HepG2 (cell line): ENCODE results near the gene DNAAF8. TPM values are rescaled to one million over a fixed set of nuclear protein-coding genes. Genes with fewer than 3 reads are reported as not detected.

Source experiments
- polyA plus RNA-seq, 8 experiments: library from polyadenylated mRNA; depleted of rRNA in 3 of 8; stranded (reverse) in 7 of 8; unstranded in 1 of 8; fragments of >200 nt; fragmentation: Illumina TruSeq in 4 of 8; extraction: Trizol in 4 of 8; gene quantifications; 2 replicates each; pipeline versions ENCODE4 v1.2.1 to v1.2.3, GENCODE V29; 2011 to 2016; ENCODE audit warnings: low read depth in 4 of 8, missing spikeins in 1 of 8, mixed read lengths in 1 of 8; ENCODE audit not compliant: insufficient read depth in 1 of 8
- small RNA-seq, 3 experiments: library from RNA; depleted of rRNA; stranded (forward); fragments of <200 nt; gene quantifications; one replicate each; pipeline ENCODE3, GENCODE V24; 2012; ENCODE audit warnings: low read depth in 2 of 3, low replicate concordance in 1 of 3; ENCODE audit not compliant: insufficient read length in 3 of 3, insufficient read depth in 2 of 3
- total RNA-seq, 5 experiments: library from RNA; depleted of rRNA; stranded (reverse); fragments of >200 nt; fragmentation: Illumina TruSeq; extraction: Trizol; gene quantifications; 2 replicates each; pipeline ENCODE4 v1.2.3, GENCODE V29; 2016; ENCODE audit warnings: low read depth in 1 of 5

Gene DNAAF8
- total and polyA plus RNA-seq, 2 of the 13 experiments (the other 11 are each of a cell fraction or from before 2014, with no cell fraction given) = 0.44 TPM; not detected in 1

Small RNA genes lying within 50 kb of the gene (small RNA-seq; reads per million reads assigned to genes)
- gene RF00017 = 0 reads per million in 3 experiments

Other genes starting within 250 kb of the DNAAF8 start
- 56.7 and 62.2 TPM in 2 replicates for gene CDIP1, start 195.8 kb upstream of the DNAAF8 start, total RNA-seq (2016; rRNA removed; fragmentation: Illumina TruSeq; extraction: Trizol)
- gene CDIP1, start 195.8 kb upstream of the DNAAF8 start, polyA plus RNA-seq (2011; rRNA removed) = 31.2 and 39.1 TPM in 2 replicates
- gene C16orf96, start 178.2 kb upstream of the DNAAF8 start, total RNA-seq (2016; rRNA removed; fragmentation: Illumina TruSeq; extraction: Trizol) = not detected in 2 replicates
- 0.03 TPM in 2 replicates for gene C16orf96, start 178.2 kb upstream of the DNAAF8 start, polyA plus RNA-seq (2011; rRNA removed)
- 3.3 and 6.8 TPM in 2 replicates for gene UBALD1, start 119.6 kb upstream of the DNAAF8 start, total RNA-seq (2016; rRNA removed; fragmentation: Illumina TruSeq; extraction: Trizol)
- 12.3 and 16.6 TPM in 2 replicates for gene UBALD1, start 119.6 kb upstream of the DNAAF8 start, polyA plus RNA-seq (2011; rRNA removed)
- 11.9 and 14.8 TPM in 2 replicates for gene MGRN1, start 109.7 kb upstream of the DNAAF8 start, total RNA-seq (2016; rRNA removed; fragmentation: Illumina TruSeq; extraction: Trizol)
- 11.6 and 12.6 TPM in 2 replicates for gene MGRN1, start 109.7 kb upstream of the DNAAF8 start, polyA plus RNA-seq (2011; rRNA removed)
- gene NUDT16L1, start 41.0 kb upstream of the DNAAF8 start, total RNA-seq (2016; rRNA removed; fragmentation: Illumina TruSeq; extraction: Trizol) = 40.5 and 41.0 TPM in 2 replicates
- gene NUDT16L1, start 41.0 kb upstream of the DNAAF8 start, polyA plus RNA-seq (2011; rRNA removed) = 28.0 and 28.9 TPM in 2 replicates
- 6.6 and 15.9 TPM in 2 replicates for gene ANKS3, start 266 bp upstream of the DNAAF8 start, total RNA-seq (2016; rRNA removed; fragmentation: Illumina TruSeq; extraction: Trizol)
- gene ANKS3, start 266 bp upstream of the DNAAF8 start, polyA plus RNA-seq (2011; rRNA removed) = 11.4 and 14.4 TPM in 2 replicates
- 8.1 and 12.2 TPM in 2 replicates for gene ZNF500, start 32.6 kb downstream of the DNAAF8 start, total RNA-seq (2016; rRNA removed; fragmentation: Illumina TruSeq; extraction: Trizol)
- 6.1 and 7.4 TPM in 2 replicates for gene ZNF500, start 32.6 kb downstream of the DNAAF8 start, polyA plus RNA-seq (2011; rRNA removed)
- 0.22 TPM in 1 of 2 replicates, not detected in the other for gene SEPTIN12, start 53.8 kb downstream of the DNAAF8 start, total RNA-seq (2016; rRNA removed; fragmentation: Illumina TruSeq; extraction: Trizol)
- 0.31 TPM in 1 of 2 replicates, not detected in the other for gene SEPTIN12, start 53.8 kb downstream of the DNAAF8 start, polyA plus RNA-seq (2011; rRNA removed)
- gene SMIM22, start 60.8 kb downstream of the DNAAF8 start, total RNA-seq (2016; rRNA removed; fragmentation: Illumina TruSeq; extraction: Trizol) = not detected in 2 replicates
- gene SMIM22, start 60.8 kb downstream of the DNAAF8 start, polyA plus RNA-seq (2011; rRNA removed) = not detected in 2 replicates
- 16.8 and 19.2 TPM in 2 replicates for gene ROGDI, start 68.1 kb downstream of the DNAAF8 start, total RNA-seq (2016; rRNA removed; fragmentation: Illumina TruSeq; extraction: Trizol)
- gene ROGDI, start 68.1 kb downstream of the DNAAF8 start, polyA plus RNA-seq (2011; rRNA removed) = 42.1 and 55.9 TPM in 2 replicates
- 48.7 and 65.0 TPM in 2 replicates for gene GLYR1, start 112.8 kb downstream of the DNAAF8 start, total RNA-seq (2016; rRNA removed; fragmentation: Illumina TruSeq; extraction: Trizol)
- gene GLYR1, start 112.8 kb downstream of the DNAAF8 start, polyA plus RNA-seq (2011; rRNA removed) = 28.3 and 35.0 TPM in 2 replicates
- gene UBN1, start 112.9 kb downstream of the DNAAF8 start, total RNA-seq (2016; rRNA removed; fragmentation: Illumina TruSeq; extraction: Trizol) = 19.4 and 23.5 TPM in 2 replicates
- 10.6 TPM in 2 replicates for gene UBN1, start 112.9 kb downstream of the DNAAF8 start, polyA plus RNA-seq (2011; rRNA removed)
- gene PPL, start 202.6 kb downstream of the DNAAF8 start, total RNA-seq (2016; rRNA removed; fragmentation: Illumina TruSeq; extraction: Trizol) = 4.4 and 6.6 TPM in 2 replicates
- gene PPL, start 202.6 kb downstream of the DNAAF8 start, polyA plus RNA-seq (2011; rRNA removed) = 5.7 and 7.5 TPM in 2 replicates
- 0.36 and 0.42 TPM in 2 replicates for gene SEC14L5, start 223.8 kb downstream of the DNAAF8 start, total RNA-seq (2016; rRNA removed; fragmentation: Illumina TruSeq; extraction: Trizol)
- 0.40 and 0.60 TPM in 2 replicates for gene SEC14L5, start 223.8 kb downstream of the DNAAF8 start, polyA plus RNA-seq (2011; rRNA removed)